Measurements from ENCODE around the gene GATD1.

DNA sequence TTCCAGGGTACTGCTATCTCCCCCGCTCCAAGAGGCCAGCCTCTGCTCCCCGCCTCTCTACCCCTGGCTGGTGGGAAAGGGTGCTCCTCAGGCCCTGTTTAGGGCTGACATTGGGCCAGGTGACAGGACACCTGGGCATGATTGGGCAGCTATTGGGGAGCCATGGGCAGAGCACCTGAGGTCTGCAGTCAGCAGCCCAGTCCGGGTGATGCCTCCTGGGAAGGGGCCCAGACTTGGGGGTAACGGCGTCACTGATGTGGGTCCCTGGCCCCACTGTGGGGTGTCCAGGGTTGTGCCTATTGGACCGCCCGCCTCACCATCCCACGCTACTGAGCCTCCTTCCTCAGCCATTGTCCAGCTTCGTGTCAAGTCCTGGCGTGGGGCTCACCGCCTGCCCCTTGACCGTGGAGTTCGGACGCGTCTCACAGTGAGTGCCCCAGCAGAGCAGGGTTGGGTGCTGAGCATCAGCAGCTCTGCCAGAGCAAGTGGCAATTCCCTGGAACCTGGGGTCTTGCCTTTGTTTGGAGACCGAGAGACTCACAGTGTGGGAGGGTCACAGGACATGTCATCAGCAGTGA, 2.8 kb upstream of the GATD1 start:
- no peak for TF ChIP-seq CREB1 (IDR thresholded peaks at IDR 0.05; ENCODE audit: low read depth)
- TF ChIP-seq, protein P1, sequence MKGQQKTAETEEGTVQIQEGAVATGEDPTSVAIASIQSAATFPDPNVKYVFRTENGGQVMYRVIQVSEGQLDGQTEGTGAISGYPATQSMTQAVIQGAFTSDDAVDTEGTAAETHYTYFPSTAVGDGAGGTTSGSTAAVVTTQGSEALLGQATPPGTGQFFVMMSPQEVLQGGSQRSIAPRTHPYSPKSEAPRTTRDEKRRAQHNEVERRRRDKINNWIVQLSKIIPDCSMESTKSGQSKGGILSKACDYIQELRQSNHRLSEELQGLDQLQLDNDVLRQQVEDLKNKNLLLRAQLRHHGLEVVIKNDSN (IDR thresholded peaks at IDR 0.05) = no peak
- no peak for TF ChIP-seq FOXM1 (IDR thresholded peaks at IDR 0.05; ENCODE audit: borderline replicate concordance, low read depth)
- no peak for TF ChIP-seq EGR1 (IDR thresholded peaks at IDR 0.05)
- TF ChIP-seq, protein P2, sequence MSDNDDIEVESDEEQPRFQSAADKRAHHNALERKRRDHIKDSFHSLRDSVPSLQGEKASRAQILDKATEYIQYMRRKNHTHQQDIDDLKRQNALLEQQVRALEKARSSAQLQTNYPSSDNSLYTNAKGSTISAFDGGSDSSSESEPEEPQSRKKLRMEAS (IDR thresholded peaks at IDR 0.05) = no peak
- no peak for TF ChIP-seq TAF1 (IDR thresholded peaks at IDR 0.05; ENCODE audit: low read depth)
- TF ChIP-seq TEAD4 (IDR thresholded peaks at IDR 0.05) = no peak
- no peak for TF ChIP-seq CEBPB (IDR thresholded peaks at IDR 0.05)
